ENCODE measurements around the gene ACACB.

- no peak for TF ChIP-seq POLR2AphosphoS5 (IDR thresholded peaks at IDR 0.05)
- no peak for TF ChIP-seq POLR2A (IDR thresholded peaks at IDR 0.05)
Observed at GRCh38 chr12:109232731-109233130, 116.3 kb downstream of the ACACB start.
